OCI-LY1 (cell line): Measurements from ENCODE around the gene MLLT3.

Experiments
- H2AFZ ChIP-seq: fragments of 200-600 bp; sonication (generic), shearing (Covaris generic); 2 replicates; pipeline ENCODE4 v1.6.0; 2014; ENCODE audit warnings: antibody characterized with exemption, mild to moderate bottlenecking, low read length
- H3F3A ChIP-seq: fragments of 200-600 bp; sonication (generic), shearing (Covaris generic); 2 replicates; pipeline ENCODE4 v1.6.0; 2014; ENCODE audit warnings: mild to moderate bottlenecking, antibody characterized with exemption, low read length, moderate library complexity; ENCODE audit not compliant: insufficient read depth
- H3K27ac ChIP-seq: fragments of 200-600 bp; sonication (generic); 2 replicates; pipeline ENCODE4 v1.5.1; 2014; ENCODE audit warnings: low read length, mixed run types, mild to moderate bottlenecking, low read depth; ENCODE audit not compliant: poor library complexity, severe bottlenecking
- H3K27me3 ChIP-seq: fragments of 200-600 bp; sonication (generic); 2 replicates; pipeline ENCODE4 v1.6.0; 2014; ENCODE audit warnings: antibody characterized with exemption, mild to moderate bottlenecking, low read length, moderate library complexity; ENCODE audit not compliant: insufficient read depth
- H3K36me3 ChIP-seq: fragments of 200-600 bp; sonication (generic); 2 replicates; pipeline ENCODE4 v1.6.1; 2014; ENCODE audit warnings: mild to moderate bottlenecking, antibody characterized with exemption, low read length, moderate library complexity, mixed read lengths; ENCODE audit not compliant: insufficient read depth
- H3K4me1 ChIP-seq: fragments of 200-600 bp; sonication (generic); 2 replicates; pipeline ENCODE4 v1.5.1; 2014; ENCODE audit warnings: mild to moderate bottlenecking, low read length, moderate library complexity; ENCODE audit not compliant: insufficient read depth, severe bottlenecking
- H3K4me2 ChIP-seq: fragments of 200-600 bp; sonication (generic), shearing (Covaris generic); 2 replicates; pipeline ENCODE4 v1.6.1; 2014; ENCODE audit warnings: low read length
- H3K4me3 ChIP-seq: fragments of 200-600 bp; sonication (generic); 2 replicates; pipeline ENCODE4 v1.5.1; 2014; ENCODE audit warnings: low read length, low read depth, mild to moderate bottlenecking, mixed read lengths; ENCODE audit not compliant: poor library complexity, severe bottlenecking
- H3K79me2 ChIP-seq: fragments of 200-600 bp; shearing (Covaris generic); 2 replicates; pipeline ENCODE4 v1.6.1; 2016; ENCODE audit warnings: mixed run types, low read length, mixed read lengths; ENCODE audit not compliant: insufficient read depth
- H3K9ac ChIP-seq: fragments of 200-600 bp; sonication (generic), shearing (Covaris generic); 2 replicates; pipeline ENCODE4 v1.6.1; 2014; ENCODE audit warnings: mild to moderate bottlenecking, low read length, mixed read lengths
- H3K9me2 ChIP-seq: fragments of 200-600 bp; sonication (generic), shearing (Covaris generic); 2 replicates; pipeline ENCODE4 v1.6.1; 2014; ENCODE audit warnings: low read depth, mild to moderate bottlenecking, low read length, mixed read lengths
- H3K9me3 ChIP-seq: fragments of 200-600 bp; shearing (Covaris generic); 2 replicates; pipeline ENCODE4 v1.6.1; 2014; ENCODE audit warnings: low read length, mixed read lengths
- H4K20me1 ChIP-seq: fragments of 200-600 bp; sonication (generic), shearing (Covaris generic); 2 replicates; pipeline ENCODE4 v1.6.0; 2016; ENCODE audit warnings: mild to moderate bottlenecking, low read length; ENCODE audit not compliant: insufficient read depth
- EZH2 ChIP-seq: fragments of 200-600 bp; sonication (generic), shearing (Covaris generic); IDR thresholded peaks from 2 replicates; pipeline ENCODE4 v1.8.0; 2017; ENCODE audit warnings: borderline replicate concordance, mixed run types, mild to moderate bottlenecking, antibody characterized with exemption, low read length, moderate library complexity, mixed read lengths
- TF ChIP-seq, protein P1 (sequence below): fragments of 200-600 bp; sonication (generic), shearing (Covaris generic); IDR thresholded peaks from 2 replicates; pipeline ENCODE4 v1.5.1; 2017; ENCODE audit warnings: mild to moderate bottlenecking, antibody characterized with exemption, low read length, moderate library complexity, mixed read lengths

MLLT3 gene

DNA sequence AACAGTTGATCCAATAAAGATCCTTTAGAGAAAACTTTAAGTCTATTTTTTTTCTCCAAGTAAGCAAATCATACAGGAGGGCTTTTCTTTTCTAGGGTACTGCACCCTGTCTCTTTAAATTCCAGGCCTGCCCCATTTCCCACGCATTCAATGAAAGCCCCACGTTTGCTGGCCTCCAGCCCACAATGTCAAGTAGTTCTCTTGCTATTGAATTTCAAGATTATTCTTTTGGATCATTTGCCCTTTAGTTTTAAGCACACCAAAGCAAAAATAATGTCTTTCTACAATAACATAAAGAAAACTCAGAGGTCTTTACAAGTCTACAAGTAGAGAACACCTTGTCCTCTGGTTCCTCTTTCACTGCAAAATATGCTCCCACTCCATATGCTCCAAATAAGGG is 15.6 kb downstream of the MLLT3 start:
- no peaks in the 10 kb centered on the region for H3K9me3 ChIP-seq
- no peaks in the 10 kb centered on the region for H3K36me3 ChIP-seq
- no peak overlapping the region for H2AFZ ChIP-seq
- H3K4me1 ChIP-seq = no peaks in the 10 kb centered on the region
- H3K9me2 ChIP-seq = no peaks in the 10 kb centered on the region
- TF ChIP-seq, protein P1, sequence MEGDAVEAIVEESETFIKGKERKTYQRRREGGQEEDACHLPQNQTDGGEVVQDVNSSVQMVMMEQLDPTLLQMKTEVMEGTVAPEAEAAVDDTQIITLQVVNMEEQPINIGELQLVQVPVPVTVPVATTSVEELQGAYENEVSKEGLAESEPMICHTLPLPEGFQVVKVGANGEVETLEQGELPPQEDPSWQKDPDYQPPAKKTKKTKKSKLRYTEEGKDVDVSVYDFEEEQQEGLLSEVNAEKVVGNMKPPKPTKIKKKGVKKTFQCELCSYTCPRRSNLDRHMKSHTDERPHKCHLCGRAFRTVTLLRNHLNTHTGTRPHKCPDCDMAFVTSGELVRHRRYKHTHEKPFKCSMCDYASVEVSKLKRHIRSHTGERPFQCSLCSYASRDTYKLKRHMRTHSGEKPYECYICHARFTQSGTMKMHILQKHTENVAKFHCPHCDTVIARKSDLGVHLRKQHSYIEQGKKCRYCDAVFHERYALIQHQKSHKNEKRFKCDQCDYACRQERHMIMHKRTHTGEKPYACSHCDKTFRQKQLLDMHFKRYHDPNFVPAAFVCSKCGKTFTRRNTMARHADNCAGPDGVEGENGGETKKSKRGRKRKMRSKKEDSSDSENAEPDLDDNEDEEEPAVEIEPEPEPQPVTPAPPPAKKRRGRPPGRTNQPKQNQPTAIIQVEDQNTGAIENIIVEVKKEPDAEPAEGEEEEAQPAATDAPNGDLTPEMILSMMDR = no peak
- TF ChIP-seq EZH2 = no peak
- no peak overlapping the region for H3K9ac ChIP-seq
- H3F3A ChIP-seq = no peaks in the 10 kb centered on the region
- H3K4me3 ChIP-seq = no peak overlapping the region
- H3K27ac ChIP-seq = no peak overlapping the region
- H3K4me2 ChIP-seq = no peak overlapping the region
- H4K20me1 ChIP-seq = peaks cover 11% of the 10 kb centered on the region; the same call in 1 of the 2 replicates
- H3K79me2 ChIP-seq = no peaks in the 10 kb centered on the region
- no peaks in the 10 kb centered on the region for H3K27me3 ChIP-seq

DNA sequence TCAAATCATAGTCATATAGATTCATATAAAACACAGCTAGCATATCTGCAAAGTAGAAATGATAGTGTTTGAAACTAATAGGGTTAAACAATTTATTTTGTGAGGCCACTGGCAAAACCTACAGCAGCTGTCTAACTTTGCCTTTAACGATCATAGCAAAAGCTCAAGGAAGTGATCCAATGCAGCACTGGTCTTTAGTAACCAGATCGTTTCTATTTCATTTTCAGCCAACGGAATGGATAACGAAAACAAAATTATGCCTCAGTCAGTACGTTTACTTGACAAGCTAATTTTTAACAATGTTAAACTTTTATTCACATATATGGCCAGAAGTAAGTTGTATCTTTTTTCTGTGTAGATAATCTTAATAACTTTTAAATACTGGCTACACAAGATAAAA is 17.7 kb downstream of the MLLT3 start:
- Histone ChIP-seq H3K9me2 (no peaks in the 10 kb centered on the region), H3K4me2 (no peak overlapping the region), H3K79me2 (no peaks in the 10 kb centered on the region), H3K4me3 (no peak overlapping the region), H2AFZ (no peak overlapping the region), H3K36me3 (no peaks in the 10 kb centered on the region), H4K20me1 (0 out of 2 replicates have a peak, but pooled peaks cover 2% of the 10 kb centered on the region), H3K4me1 (no peaks in the 10 kb centered on the region), H3K27ac (no peak overlapping the region), H3K9me3 (no peaks in the 10 kb centered on the region), H3K27me3 (no peaks in the 10 kb centered on the region), H3F3A (no peaks in the 10 kb centered on the region), H3K9ac (no peak overlapping the region)
- TF ChIP-seq EZH2 = no peak
- TF ChIP-seq, protein P1 = no peak

DNA sequence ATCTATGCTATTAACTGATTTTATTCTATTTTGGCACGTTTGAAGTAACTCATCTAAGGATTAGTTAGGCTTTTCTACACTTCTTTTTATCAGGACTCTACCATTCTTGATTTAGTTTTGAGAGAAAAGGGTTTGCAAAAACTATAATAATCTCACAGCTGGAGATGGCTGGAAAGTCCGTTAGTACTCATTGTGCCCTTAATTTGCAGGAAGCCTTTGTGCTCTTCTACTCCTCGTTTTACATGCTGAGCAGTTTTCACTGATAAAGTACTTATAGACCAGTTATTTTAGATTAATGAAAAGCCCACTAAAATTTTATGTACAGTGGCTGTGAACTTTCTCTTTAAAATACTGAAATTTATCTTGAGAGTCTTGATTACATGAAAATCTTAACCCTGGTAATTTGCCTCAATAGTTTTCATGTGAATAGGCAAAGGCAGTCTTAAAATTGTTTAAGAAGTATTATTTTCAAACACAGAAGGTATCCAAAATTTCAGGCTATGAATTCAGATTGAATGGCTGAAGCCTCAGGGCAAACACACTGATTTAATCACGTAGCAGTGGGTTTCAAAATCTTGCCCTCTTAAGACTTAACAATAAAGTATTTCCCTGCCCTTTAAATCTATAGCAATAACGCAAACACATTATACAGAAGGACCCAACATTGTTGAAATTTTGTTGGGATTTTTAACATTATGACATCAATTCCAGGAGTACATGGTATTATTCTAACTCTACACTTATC is 18.6 kb downstream of the MLLT3 start:
- Histone ChIP-seq H2AFZ (no peak overlapping the region), H3K27me3 (no peaks in the 10 kb centered on the region), H3K9ac (no peak overlapping the region), H3K79me2 (no peaks in the 10 kb centered on the region), H3K4me1 (no peaks in the 10 kb centered on the region), H3K36me3 (no peaks in the 10 kb centered on the region), H3F3A (no peaks in the 10 kb centered on the region), H3K9me3 (no peaks in the 10 kb centered on the region), H3K27ac (no peak overlapping the region), H3K4me2 (no peak overlapping the region), H4K20me1 (0 out of 2 replicates have a peak, but pooled peaks cover 2% of the 10 kb centered on the region), H3K4me3 (no peak overlapping the region), H3K9me2 (no peaks in the 10 kb centered on the region)
- TF ChIP-seq, protein P1 = no peak
